Colon (tissue), 2 donors: Measurements from ENCODE around the gene SH3BP4.

Experiments
- FAIRE-seq: peaks from 2 replicates; lab custom pipeline; 2012; peaks lifted over from hg19 to GRCh38; lab: Jason Lieb, UNC
- donor health status: control.
- donor health status: control.

Gene SH3BP4

GRCh38 chr2:235059161-235059560 lies 107.3 kb downstream of the SH3BP4 start:
- no peak for FAIRE-seq

GRCh38 chr2:235061656-235062055 lies 109.8 kb downstream of the SH3BP4 start:
- FAIRE-seq: no peak

GRCh38 chr2:235063471-235063961 lies 111.7 kb downstream of the SH3BP4 start:
- no peak for FAIRE-seq

DNA sequence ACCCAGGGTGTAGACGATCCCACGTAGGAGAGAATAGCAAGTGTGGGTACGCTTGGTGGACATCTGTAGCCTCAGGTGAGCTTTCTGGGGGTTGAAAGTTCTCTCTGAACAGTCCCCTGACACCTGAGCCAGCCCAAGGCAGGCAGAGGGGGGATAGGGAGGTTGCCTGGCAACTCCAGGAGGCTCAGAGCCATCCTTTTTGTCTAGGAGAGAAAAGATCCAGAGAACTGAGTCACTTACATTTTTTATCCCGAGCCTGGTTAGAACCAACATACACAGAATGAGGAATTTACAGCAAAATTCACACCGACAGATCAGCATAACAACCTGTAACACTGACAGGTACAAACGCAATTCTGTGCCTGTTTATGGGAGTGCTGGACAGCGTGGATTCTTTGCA lies 113.2 kb downstream of the SH3BP4 start:
- FAIRE-seq: no peak

DNA sequence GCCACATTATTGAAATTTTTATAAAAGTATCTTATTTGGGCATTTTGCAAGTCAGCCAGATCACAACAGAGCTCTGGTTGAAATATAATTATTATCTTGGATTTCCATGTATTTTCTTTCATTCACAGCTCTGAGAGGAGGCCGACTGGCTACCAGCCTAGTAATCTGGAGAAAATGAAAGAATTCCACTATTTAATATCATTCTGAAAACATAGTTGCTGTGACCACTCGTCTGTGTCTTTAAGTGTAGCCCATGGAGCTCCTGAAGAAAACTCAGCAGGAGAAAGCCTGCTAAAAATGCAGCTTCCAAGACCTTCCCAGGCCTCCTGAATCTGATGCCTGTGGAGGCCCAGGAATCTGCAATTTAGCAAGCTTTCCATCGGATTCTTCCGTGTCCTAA lies 114.7 kb downstream of the SH3BP4 start:
- FAIRE-seq: no peak

GRCh38 chr2:235066895-235067294 lies 115.1 kb downstream of the SH3BP4 start:
- FAIRE-seq: no peak

GRCh38 chr2:235068701-235069100 lies 116.9 kb downstream of the SH3BP4 start:
- FAIRE-seq: no peak

DNA sequence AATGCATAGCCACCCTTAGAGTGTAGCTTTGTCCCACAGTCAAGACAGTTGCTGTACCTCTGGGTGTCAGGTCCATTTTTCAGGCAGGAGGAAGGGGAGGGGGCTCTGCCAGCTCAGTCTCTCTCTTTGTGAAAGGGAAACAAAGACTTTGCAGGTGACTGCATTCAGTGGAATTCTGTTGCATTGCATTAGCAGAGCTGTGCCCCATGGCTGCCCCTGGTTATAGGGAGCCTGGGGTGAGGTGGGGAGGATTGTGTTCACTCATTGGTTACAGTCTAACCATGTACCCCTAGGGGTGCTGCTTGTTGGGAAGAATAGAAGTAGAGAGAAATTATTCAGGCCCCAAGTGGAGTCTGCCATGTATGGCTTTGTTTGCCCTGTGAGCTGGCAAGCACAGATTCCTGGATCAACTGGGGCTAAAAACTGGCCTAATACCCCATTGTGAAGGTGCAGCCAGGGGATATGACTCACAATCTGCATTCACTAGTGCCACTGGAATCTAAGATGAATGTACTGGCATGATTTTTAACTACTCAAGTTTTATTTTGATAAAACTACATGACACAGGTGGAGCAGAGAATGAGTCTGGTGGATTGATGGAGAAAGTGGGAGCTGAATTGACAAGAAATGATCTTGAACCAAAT lies 118.4 kb downstream of the SH3BP4 start:
- no peak for FAIRE-seq

GRCh38 chr2:235073868-235074413 lies 122.1 kb downstream of the SH3BP4 start:
- no peak for FAIRE-seq

DNA sequence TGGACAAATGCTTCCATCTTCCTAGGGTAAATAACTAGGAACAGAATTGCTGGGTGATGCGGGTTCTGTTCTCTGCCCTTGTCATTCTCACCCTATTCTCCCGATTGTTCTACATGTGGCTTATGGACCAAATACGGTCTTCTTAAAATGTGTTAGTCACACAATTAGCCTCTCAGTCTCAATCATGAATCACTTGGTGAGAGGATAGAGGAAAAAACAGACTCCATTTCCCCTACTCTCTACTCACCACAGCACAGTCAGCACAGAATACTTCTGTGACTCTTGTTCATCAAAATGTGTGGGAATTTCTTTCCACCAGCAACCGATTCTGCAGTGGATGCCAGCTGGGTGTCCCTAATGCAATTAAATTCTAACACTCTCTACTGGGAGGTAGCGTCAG lies 125.2 kb downstream of the SH3BP4 start:
- no peak for FAIRE-seq

GRCh38 chr2:235078182-235078581 lies 126.4 kb downstream of the SH3BP4 start:
- FAIRE-seq: no peak

- FAIRE-seq: no peak
Observed at GRCh38 chr2:235078914-235079472, 127.2 kb downstream of the SH3BP4 start.

- no peak for FAIRE-seq
Observed at GRCh38 chr2:235080101-235080500, 128.3 kb downstream of the SH3BP4 start.

DNA sequence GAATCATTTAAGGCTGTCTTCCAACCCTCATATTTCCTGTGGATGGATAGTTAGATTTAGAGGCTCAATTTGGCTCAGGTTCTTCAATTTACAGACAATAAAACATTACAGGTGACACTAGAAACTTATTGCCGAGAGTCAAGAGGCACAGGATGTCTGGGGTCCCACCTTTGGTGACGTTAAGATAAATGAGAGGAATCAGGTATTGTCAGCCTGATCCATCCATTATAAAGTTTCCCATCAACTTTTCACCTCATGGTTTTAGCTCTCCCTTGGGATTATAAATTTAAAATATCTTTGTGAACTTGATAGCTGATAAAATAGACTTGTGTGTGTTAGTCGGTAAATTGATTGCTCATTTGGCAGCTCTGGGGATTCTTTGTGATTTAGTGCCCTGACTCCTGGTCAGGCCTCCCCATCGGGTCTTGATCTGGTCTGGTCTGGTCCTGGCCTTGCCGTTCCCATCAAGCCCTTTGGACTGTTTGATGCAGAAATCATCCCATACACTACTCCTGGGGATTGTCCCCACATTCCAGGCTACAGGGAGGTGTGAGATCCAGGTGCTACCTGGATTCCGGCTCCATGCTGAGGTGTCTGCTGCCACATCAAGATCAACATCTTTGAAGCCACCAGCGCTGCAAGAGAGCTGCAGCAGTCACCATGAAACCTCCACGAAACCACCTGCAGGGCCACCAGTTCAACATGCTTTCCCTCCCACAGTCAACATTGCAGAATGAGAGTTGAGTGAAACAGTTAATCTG lies 130.9 kb downstream of the SH3BP4 start:
- FAIRE-seq: no peak

- FAIRE-seq: no peak
Observed at GRCh38 chr2:235083822-235084221, 132.0 kb downstream of the SH3BP4 start.

- no peak for FAIRE-seq
Observed at GRCh38 chr2:235084424-235084823, 132.6 kb downstream of the SH3BP4 start.

- FAIRE-seq: no peak
Observed at GRCh38 chr2:235085476-235085875, 133.7 kb downstream of the SH3BP4 start.

GRCh38 chr2:235086481-235087184 lies 134.8 kb downstream of the SH3BP4 start:
- FAIRE-seq: no peak

DNA sequence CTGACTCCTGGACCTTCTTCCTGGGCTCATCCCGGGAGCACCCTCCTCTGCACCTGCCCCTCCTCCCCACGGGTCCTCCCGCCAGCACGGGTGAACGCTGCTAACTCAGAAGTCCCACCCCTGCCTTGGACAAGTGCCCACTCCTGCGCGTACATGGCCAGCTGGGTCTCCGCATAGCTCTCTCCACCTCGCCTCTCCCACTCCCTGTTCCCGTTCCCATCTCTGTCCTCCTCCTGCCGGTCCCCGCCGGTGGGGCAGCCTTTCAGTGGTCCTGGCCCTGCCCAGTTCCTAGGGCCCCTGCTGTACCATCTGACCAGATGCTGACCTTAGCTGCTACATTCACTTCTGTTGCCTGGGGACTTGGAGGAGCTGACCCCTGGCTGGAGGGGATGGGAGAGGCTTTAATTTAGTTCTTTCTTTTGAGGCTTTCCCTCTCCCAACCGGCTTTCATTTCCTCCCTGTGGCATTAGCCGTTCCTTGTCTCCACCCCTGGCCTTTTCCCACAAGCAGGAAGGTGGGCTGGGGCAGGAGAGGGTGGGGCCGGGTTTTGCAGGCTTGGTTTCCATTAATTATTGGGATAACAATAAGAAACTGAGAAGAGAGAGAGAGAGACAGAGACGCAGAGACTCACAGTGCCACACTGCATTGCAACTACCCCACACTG lies 136.1 kb downstream of the SH3BP4 start:
- FAIRE-seq: no peak

DNA sequence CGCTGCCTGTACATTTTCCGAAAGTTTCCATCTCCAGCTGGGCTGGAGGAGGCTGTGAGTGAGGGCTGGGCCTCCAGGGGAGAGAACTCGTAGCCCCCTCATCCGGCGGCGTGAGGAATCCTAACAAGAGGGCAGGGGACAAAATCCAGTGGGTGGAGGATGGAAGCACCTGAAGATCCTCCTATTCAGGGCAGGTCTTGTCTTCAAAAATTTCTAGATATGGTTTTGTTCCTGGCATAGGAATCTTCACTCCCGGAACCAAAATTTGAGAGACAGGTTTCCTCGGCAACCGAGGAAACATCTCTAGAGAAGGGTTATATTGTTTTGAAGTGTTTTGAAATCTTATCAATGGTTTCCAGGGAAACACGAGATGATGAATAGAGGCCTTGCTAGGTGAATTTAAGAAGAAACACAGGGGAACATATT lies 136.7 kb downstream of the SH3BP4 start:
- FAIRE-seq: no peak

DNA sequence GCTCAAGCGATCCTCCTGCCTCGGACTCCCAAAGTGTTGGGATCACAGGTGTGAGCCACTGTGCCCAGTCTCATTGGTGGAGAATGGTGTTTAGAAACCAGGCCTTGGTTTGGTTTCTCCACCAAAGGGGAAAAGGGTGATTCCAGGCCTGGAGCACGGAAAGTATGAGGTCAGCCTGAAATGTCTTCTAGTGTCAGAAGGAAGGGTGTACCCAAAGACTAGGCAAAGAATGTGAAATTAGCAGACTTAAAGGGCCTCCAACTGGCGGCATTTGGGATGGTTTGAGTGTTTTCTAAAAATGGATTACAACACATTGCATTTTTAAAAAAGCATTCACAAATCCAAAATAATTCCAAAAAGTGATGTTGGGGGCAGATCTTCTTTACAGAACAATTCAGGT lies 139.6 kb downstream of the SH3BP4 start:
- FAIRE-seq: no peak

- no peak for FAIRE-seq
Observed at GRCh38 chr2:235091983-235092382, 140.2 kb downstream of the SH3BP4 start.
